ENCODE measurements around the gene TMTC3.

GRCh38 chr12:88132392-88132791 is 9.7 kb upstream of the TMTC3 start:
- no peak for TF ChIP-seq CTCF (IDR thresholded peaks at IDR 0.05)
- TF ChIP-seq POLR2A (IDR thresholded peaks at IDR 0.05): no peak
